Fibroblast of lung (primary cell): ENCODE measurements around the gene MRPL48. TPM values are rescaled to one million over a fixed set of nuclear protein-coding genes. Genes with fewer than 3 reads are reported as not detected.

Experiments used
- DNase-seq, 2 donors: peaks; one replicate each; pipeline versions ENCODE4 v3.0.0 to v3.0.0-alpha.2; 2010; ENCODE audit warnings: low read depth in 2 of 2
- H2AFZ ChIP-seq: 2 replicates; pipeline ENCODE4 v1.5.1; 2012; ENCODE audit warnings: low read length, control low read depth, inconsistent platforms
- H3K27ac ChIP-seq: 2 replicates; pipeline ENCODE4 v1.5.1; 2011; ENCODE audit warnings: low read length, control low read depth; ENCODE audit not compliant: insufficient read depth
- H3K27me3 ChIP-seq: 2 replicates; pipeline ENCODE4 v1.5.1; 2011; ENCODE audit warnings: mild to moderate bottlenecking, low read length; ENCODE audit not compliant: control insufficient read depth, insufficient read depth
- H3K36me3 ChIP-seq: 2 replicates; pipeline ENCODE4 v1.5.1; 2011; ENCODE audit warnings: low read length; ENCODE audit not compliant: control insufficient read depth, insufficient read depth
- H3K4me1 ChIP-seq: 2 replicates; pipeline ENCODE4 v1.5.1; 2011; ENCODE audit warnings: low read length; ENCODE audit not compliant: control insufficient read depth, insufficient read depth; ENCODE audit errors: extremely low read depth
- H3K4me2 ChIP-seq: 2 replicates; pipeline ENCODE4 v1.5.1; 2011; ENCODE audit warnings: low read length, control low read depth; ENCODE audit not compliant: insufficient read depth; ENCODE audit errors: extremely low read depth
- H3K4me3 ChIP-seq, 4 experiments: fragments of 200-600 bp in 1 of 4; sonication (generic) in 1 of 4; replicated peaks in 1 of 4; 2 replicates each; pipeline ENCODE4 v1.5.1; 2011 to 2016; ENCODE audit warnings: low read length in 4 of 4, low read depth in 3 of 4, mild to moderate bottlenecking in 3 of 4, control low read depth in 2 of 4, inconsistent platforms in 1 of 4, mixed read lengths in 1 of 4; ENCODE audit not compliant: insufficient read depth in 1 of 4; ENCODE audit errors: control extremely low read depth in 1 of 4
- H3K79me2 ChIP-seq: 2 replicates; pipeline ENCODE4 v1.5.1; 2012; ENCODE audit warnings: mild to moderate bottlenecking, low read length, inconsistent platforms; ENCODE audit not compliant: control insufficient read depth, insufficient read depth
- H3K9ac ChIP-seq: 2 replicates; pipeline ENCODE4 v1.5.1; 2011; ENCODE audit warnings: mild to moderate bottlenecking, low read length, control low read depth; ENCODE audit not compliant: insufficient read depth
- H3K9me3 ChIP-seq: 2 replicates; pipeline ENCODE4 v1.5.1; 2012; ENCODE audit warnings: low read depth, low read length; ENCODE audit not compliant: control insufficient read depth, insufficient read depth
- H4K20me1 ChIP-seq: 2 replicates; pipeline ENCODE4 v1.5.1; 2011; ENCODE audit warnings: low read length; ENCODE audit not compliant: control insufficient read depth, insufficient read depth; ENCODE audit errors: extremely low read depth
- EZH2 ChIP-seq: IDR thresholded peaks from 2 replicates; pipeline ENCODE4 v1.5.1; 2012; ENCODE audit warnings: low read length, control low read depth, mild to moderate bottlenecking; ENCODE audit errors: missing control alignments
- polyA plus RNA-seq, 2 donors: library from polyadenylated mRNA; depleted of rRNA in 1 of 2; stranded (reverse) in 1 of 2; unstranded in 1 of 2; fragments of >200 nt; gene quantifications; 2 replicates each; pipeline ENCODE4 v1.2.1, GENCODE V29; 2011 to 2012; ENCODE audit warnings: missing spikeins in 1 of 2
- total RNA-seq: library from RNA; depleted of rRNA; stranded (reverse); fragments of >200 nt; gene quantifications from 2 replicates; pipeline ENCODE4 v1.2.1, GENCODE V29; 2014
- TF ChIP-seq, protein P1 (sequence below), 2 donors: IDR thresholded peaks in 1 of 2; conservative IDR thresholded peaks in 1 of 2; 1 replicate in 1 of 2; 2 replicates in 1 of 2; pipeline ENCODE4 v1.5.1; 2011 to 2012; ENCODE audit warnings: low read length in 2 of 2, control low read depth in 1 of 2, inconsistent platforms in 1 of 2, low read depth in 1 of 2, mild to moderate bottlenecking in 1 of 2

MRPL48 gene
- total and polyA plus RNA-seq, 2 donors (not counting 1 experiment from before 2014, with no cell fraction given), result 32.9 to 46.2 TPM

GRCh38 chr11:73913472-73913871, 125.8 kb downstream of the MRPL48 start:
- no peaks in the 10 kb centered on the region for H3K27me3 ChIP-seq
- TF ChIP-seq, protein P1, sequence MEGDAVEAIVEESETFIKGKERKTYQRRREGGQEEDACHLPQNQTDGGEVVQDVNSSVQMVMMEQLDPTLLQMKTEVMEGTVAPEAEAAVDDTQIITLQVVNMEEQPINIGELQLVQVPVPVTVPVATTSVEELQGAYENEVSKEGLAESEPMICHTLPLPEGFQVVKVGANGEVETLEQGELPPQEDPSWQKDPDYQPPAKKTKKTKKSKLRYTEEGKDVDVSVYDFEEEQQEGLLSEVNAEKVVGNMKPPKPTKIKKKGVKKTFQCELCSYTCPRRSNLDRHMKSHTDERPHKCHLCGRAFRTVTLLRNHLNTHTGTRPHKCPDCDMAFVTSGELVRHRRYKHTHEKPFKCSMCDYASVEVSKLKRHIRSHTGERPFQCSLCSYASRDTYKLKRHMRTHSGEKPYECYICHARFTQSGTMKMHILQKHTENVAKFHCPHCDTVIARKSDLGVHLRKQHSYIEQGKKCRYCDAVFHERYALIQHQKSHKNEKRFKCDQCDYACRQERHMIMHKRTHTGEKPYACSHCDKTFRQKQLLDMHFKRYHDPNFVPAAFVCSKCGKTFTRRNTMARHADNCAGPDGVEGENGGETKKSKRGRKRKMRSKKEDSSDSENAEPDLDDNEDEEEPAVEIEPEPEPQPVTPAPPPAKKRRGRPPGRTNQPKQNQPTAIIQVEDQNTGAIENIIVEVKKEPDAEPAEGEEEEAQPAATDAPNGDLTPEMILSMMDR (conservative IDR thresholded peaks at IDR 0.05 in 1 of 2, IDR thresholded peaks at IDR 0.05 in 1 of 2; ENCODE audit: low read depth in 1 of 2, low read length in 2 of 2), result no peak
- no peak for TF ChIP-seq EZH2
- H3K27ac ChIP-seq, result no peak overlapping the region
- no peak overlapping the region for H3K4me2 ChIP-seq
- no peak overlapping the region for H3K4me3 ChIP-seq
- no peaks in the 10 kb centered on the region for H3K36me3 ChIP-seq
- DNase-seq, result no peak
- no peaks in the 10 kb centered on the region for H3K79me2 ChIP-seq
- H3K9me3 ChIP-seq, result no peaks in the 10 kb centered on the region
- H3K9ac ChIP-seq, result no peak overlapping the region
- H4K20me1 ChIP-seq, result no peaks in the 10 kb centered on the region
- no peak overlapping the region for H2AFZ ChIP-seq
- H3K4me1 ChIP-seq, result no peaks in the 10 kb centered on the region

DNA sequence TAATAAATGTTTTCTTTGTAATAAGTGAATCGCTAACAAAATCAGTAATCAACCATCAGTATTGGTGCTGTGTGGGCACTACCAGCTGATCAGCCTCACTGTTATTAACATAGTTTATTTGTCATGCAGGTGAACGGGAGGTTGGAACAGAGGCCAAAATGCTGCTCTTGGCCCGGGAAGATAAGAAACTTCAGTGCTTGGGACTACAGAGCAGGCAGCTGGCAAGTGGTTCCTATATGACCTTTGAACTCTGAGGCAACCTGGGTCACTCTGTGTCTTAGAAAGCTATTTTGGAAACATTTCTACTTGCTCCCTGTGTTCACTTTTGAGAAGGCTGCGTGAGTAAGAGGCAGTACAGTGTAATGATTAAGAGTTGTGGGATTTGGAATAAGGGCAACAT, 126.6 kb downstream of the MRPL48 start:
- Histone ChIP-seq H3K27me3 (no peaks in the 10 kb centered on the region), H3K79me2 (no peaks in the 10 kb centered on the region), H3K27ac (no peak overlapping the region), H3K9ac (no peak overlapping the region), H4K20me1 (no peaks in the 10 kb centered on the region), H3K4me2 (no peak overlapping the region), H3K4me1 (no peaks in the 10 kb centered on the region), H3K9me3 (no peaks in the 10 kb centered on the region), H2AFZ (no peak overlapping the region), H3K36me3 (no peaks in the 10 kb centered on the region), H3K4me3 (no peak overlapping the region)
- DNase-seq, result no peak
- TF ChIP-seq EZH2, result no peak
- TF ChIP-seq, protein P1 (conservative IDR thresholded peaks at IDR 0.05 in 1 of 2, IDR thresholded peaks at IDR 0.05 in 1 of 2; ENCODE audit: low read depth in 1 of 2, low read length in 2 of 2), result no peak

Other genes starting within 250 kb of the MRPL48 start
- 15.4 and 23.8 TPM in 2 replicates for gene FAM168A, start 189.8 kb upstream of the MRPL48 start, total RNA-seq
- gene FAM168A, start 189.8 kb upstream of the MRPL48 start, polyA plus RNA-seq, result 16.3 and 17.8 TPM in 2 replicates
- gene PLEKHB1, start 141.3 kb upstream of the MRPL48 start, total RNA-seq, result 0.77 and 2.5 TPM in 2 replicates
- 0.37 and 0.41 TPM in 2 replicates for gene PLEKHB1, start 141.3 kb upstream of the MRPL48 start, polyA plus RNA-seq
- gene RAB6A, start 26.8 kb upstream of the MRPL48 start, total RNA-seq, result 74.2 and 103 TPM in 2 replicates
- 182 and 255 TPM in 2 replicates for gene RAB6A, start 26.8 kb upstream of the MRPL48 start, polyA plus RNA-seq
- gene COA4, start 89.0 kb downstream of the MRPL48 start, total RNA-seq, result 64.7 TPM in 2 replicates
- 56.2 and 74.0 TPM in 2 replicates for gene COA4, start 89.0 kb downstream of the MRPL48 start, polyA plus RNA-seq
- 9.2 TPM in 2 replicates for gene PAAF1, start 89.1 kb downstream of the MRPL48 start, total RNA-seq
- gene PAAF1, start 89.1 kb downstream of the MRPL48 start, polyA plus RNA-seq, result 17.5 and 20.0 TPM in 2 replicates
- 0.17 TPM in 1 of 2 replicates, not detected in the other for gene DNAJB13, start 163.2 kb downstream of the MRPL48 start, total RNA-seq
- 0.10 TPM in 1 of 2 replicates, not detected in the other for gene DNAJB13, start 163.2 kb downstream of the MRPL48 start, polyA plus RNA-seq
- gene UCP2, start 195.0 kb downstream of the MRPL48 start, total RNA-seq, result 0.77 and 4.8 TPM in 2 replicates
- gene UCP2, start 195.0 kb downstream of the MRPL48 start, polyA plus RNA-seq, result 10.7 and 11.5 TPM in 2 replicates
- gene UCP3, start 221.2 kb downstream of the MRPL48 start, total RNA-seq, result 0.26 and 0.33 TPM in 2 replicates
- 0.11 and 0.18 TPM in 2 replicates for gene UCP3, start 221.2 kb downstream of the MRPL48 start, polyA plus RNA-seq